HEK293 (cell line): ENCODE measurements around the gene PPM1G.
"Not testable (repeated sequence)": the region's sequence is repeated elsewhere in the genome, so short reads cannot be mapped to it uniquely, and the experiment has no call there.

Experiments
- CTCF ChIA-PET: fragments of 350-600 bp; formaldehyde crosslinking; extraction: SDS; loops from one replicate; lab custom pipeline; 2021; ENCODE audit warnings: antibody characterized with exemption; lab: Yijun Ruan, JAX
- POLR2A ChIA-PET: fragments of 300-600 bp; formaldehyde crosslinking; extraction: SDS; loops from one replicate; lab custom pipeline; 2020; ENCODE audit warnings: antibody characterized with exemption, inconsistent platforms; lab: Yijun Ruan, JAX
- H3K27ac ChIP-seq: fragments of 200-500 bp; sonication (Bioruptor generic); 2 replicates; pipeline ENCODE4 v1.5.1; 2014; ENCODE audit warnings: low read depth, low read length, control low read depth, inconsistent platforms; ENCODE audit errors: extremely low read depth
- H3K36me3 ChIP-seq, 2 experiments: fragments of 200-500 bp in 1 of 2; sonication (Bioruptor generic) in 1 of 2; 1 replicate in 1 of 2; 2 replicates in 1 of 2; pipeline ENCODE4 v1.5.1; 2014 to 2017; ENCODE audit warnings: inconsistent platforms in 2 of 2, low read length in 2 of 2; ENCODE audit not compliant: control insufficient read depth in 2 of 2, insufficient read depth in 1 of 2
- H3K4me1 ChIP-seq: fragments of 200-500 bp; sonication (Bioruptor generic); 2 replicates; pipeline ENCODE4 v1.5.1; 2014; ENCODE audit warnings: mild to moderate bottlenecking, low read length, inconsistent platforms; ENCODE audit not compliant: control insufficient read depth, insufficient read depth
- H3K4me3 ChIP-seq: 2 replicates; pipeline ENCODE4 v1.5.1; 2011; ENCODE audit warnings: low read depth, mild to moderate bottlenecking, control low read depth, low read length, moderate library complexity
- H3K9me3 ChIP-seq: fragments of 200-500 bp; sonication (Bioruptor generic); 2 replicates; pipeline ENCODE4 v1.5.1; 2014; ENCODE audit warnings: low read depth, low read length, inconsistent platforms; ENCODE audit not compliant: control insufficient read depth, insufficient read depth
- GLI4 ChIP-seq: fragments of 450-650 bp; formaldehyde crosslinking; IDR thresholded peaks from 2 replicates; pipeline ENCODE4 v1.5.1; 2016; ENCODE audit warnings: missing biosample characterization, missing genetic modification characterization
- PRDM1 ChIP-seq: fragments of 450-650 bp; formaldehyde crosslinking; IDR thresholded peaks from 2 replicates; pipeline ENCODE4; 2016; ENCODE audit warnings: missing biosample characterization, missing genetic modification characterization
- SETDB1 ChIP-seq: IDR thresholded peaks from one replicate; pipeline ENCODE4 v1.6.1; 2017; ENCODE audit warnings: mild to moderate bottlenecking, low read length, moderate library complexity, mixed read lengths; ENCODE audit not compliant: insufficient read length
- ZBTB17 ChIP-seq: fragments of 450-650 bp; formaldehyde crosslinking; IDR thresholded peaks from 2 replicates; pipeline ENCODE4 v1.5.1; 2016; ENCODE audit warnings: missing biosample characterization, missing genetic modification characterization
- ZBTB26 ChIP-seq: fragments of 450-650 bp; formaldehyde crosslinking; optimal IDR thresholded peaks from 2 replicates; pipeline ENCODE3; 2016; ENCODE audit warnings: missing biosample characterization, mild to moderate bottlenecking, missing genetic modification characterization
- ZEB2 ChIP-seq: fragments of 450-650 bp; formaldehyde crosslinking; IDR thresholded peaks from 2 replicates; pipeline ENCODE4 v1.5.1; 2016; ENCODE audit warnings: missing biosample characterization, missing genetic modification characterization
- ZNF10 ChIP-seq: fragments of 450-650 bp; formaldehyde crosslinking; IDR thresholded peaks from 2 replicates; pipeline ENCODE4 v1.5.1; 2017; ENCODE audit warnings: missing biosample characterization, missing genetic modification characterization
- ZNF175 ChIP-seq: fragments of 450-650 bp; formaldehyde crosslinking; IDR thresholded peaks from 2 replicates; pipeline ENCODE4 v1.5.1; 2016; ENCODE audit warnings: missing biosample characterization, missing genetic modification characterization
- ZNF324 ChIP-seq: fragments of 450-650 bp; formaldehyde crosslinking; IDR thresholded peaks from 2 replicates; pipeline ENCODE4 v1.5.1; 2016; ENCODE audit warnings: missing biosample characterization, missing genetic modification characterization
- ZNF335 ChIP-seq: fragments of 450-650 bp; formaldehyde crosslinking; conservative IDR thresholded peaks from 2 replicates; pipeline ENCODE4 v1.5.1; 2016; ENCODE audit warnings: missing biosample characterization, missing genetic modification characterization
- ZNF501 ChIP-seq: fragments of 450-650 bp; formaldehyde crosslinking; IDR thresholded peaks from 2 replicates; pipeline ENCODE4 v1.5.1; 2016; ENCODE audit warnings: missing biosample characterization, missing genetic modification characterization
- ZNF530 ChIP-seq: fragments of 450-650 bp; formaldehyde crosslinking; IDR thresholded peaks from 2 replicates; pipeline ENCODE4 v1.5.1; 2016; ENCODE audit warnings: low read depth, missing biosample characterization, missing genetic modification characterization
- ZNF544 ChIP-seq: fragments of 450-650 bp; formaldehyde crosslinking; IDR thresholded peaks from 2 replicates; pipeline ENCODE4 v1.5.0; 2017; ENCODE audit warnings: missing biosample characterization, missing genetic modification characterization
- TF ChIP-seq, protein P1 (sequence below): fragments of 450-650 bp; formaldehyde crosslinking; IDR thresholded peaks from 2 replicates; pipeline ENCODE4 v1.5.1; 2016; ENCODE audit warnings: missing biosample characterization, missing genetic modification characterization
- TF ChIP-seq, protein P2 (sequence below): fragments of 450-650 bp; formaldehyde crosslinking; IDR thresholded peaks from 2 replicates; pipeline ENCODE4 v1.5.1; 2016; ENCODE audit warnings: missing biosample characterization, missing genetic modification characterization

The PPM1G gene

GRCh38 chr2:27353762-27354596 lies 55.4 kb downstream of the PPM1G start (continued):
- TF ChIP-seq ZNF544 (no peak), SETDB1 (no peak), ZBTB17 (tag by site-specific recombination) (peak; percentile 91), ZBTB26 (no peak), ZNF335 (0 out of 2 replicates have a peak, but pooled peaks have one; percentile 8), GLI4 (tag by site-specific recombination) (no peak), ZNF10 (no peak), ZEB2 (tag by site-specific recombination) (0 out of 2 replicates have a peak, but pooled peaks have one; percentile 24), ZNF530 (no peak), ZNF324 (tag by site-specific recombination) (no peak)
- TF ChIP-seq, protein P1, sequence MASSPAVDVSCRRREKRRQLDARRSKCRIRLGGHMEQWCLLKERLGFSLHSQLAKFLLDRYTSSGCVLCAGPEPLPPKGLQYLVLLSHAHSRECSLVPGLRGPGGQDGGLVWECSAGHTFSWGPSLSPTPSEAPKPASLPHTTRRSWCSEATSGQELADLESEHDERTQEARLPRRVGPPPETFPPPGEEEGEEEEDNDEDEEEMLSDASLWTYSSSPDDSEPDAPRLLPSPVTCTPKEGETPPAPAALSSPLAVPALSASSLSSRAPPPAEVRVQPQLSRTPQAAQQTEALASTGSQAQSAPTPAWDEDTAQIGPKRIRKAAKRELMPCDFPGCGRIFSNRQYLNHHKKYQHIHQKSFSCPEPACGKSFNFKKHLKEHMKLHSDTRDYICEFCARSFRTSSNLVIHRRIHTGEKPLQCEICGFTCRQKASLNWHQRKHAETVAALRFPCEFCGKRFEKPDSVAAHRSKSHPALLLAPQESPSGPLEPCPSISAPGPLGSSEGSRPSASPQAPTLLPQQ: no peak

DNA sequence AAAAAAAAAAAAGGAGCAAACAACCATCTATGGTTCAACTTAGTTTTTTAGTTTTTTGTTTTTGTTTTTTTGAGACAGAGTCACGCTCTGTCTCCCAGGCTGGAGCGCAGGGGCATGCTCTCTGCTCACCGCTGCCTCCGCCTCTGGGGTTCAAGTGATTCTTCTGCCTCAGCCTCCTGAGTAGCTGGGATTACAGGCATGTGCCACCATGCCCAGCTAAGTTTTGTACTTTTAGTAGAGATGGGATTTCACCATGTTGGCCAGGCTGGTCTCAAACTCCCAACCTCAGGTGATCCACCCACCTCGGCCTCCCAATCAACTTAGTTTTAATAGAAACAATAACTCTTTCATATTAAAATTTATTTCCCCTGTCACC lies 56.0 kb downstream of the PPM1G start:
- not testable (repeated sequence) for H3K4me1 ChIP-seq, H3K36me3 ChIP-seq, H3K27ac ChIP-seq, H3K4me3 ChIP-seq, H3K9me3 ChIP-seq
- CTCF ChIA-PET: interaction anchor here (1.4 kb wide), 1 partner anchor 61 kb away, joined by 4 read pairs; no protein-coding TSS in a partner anchor
- POLR2A ChIA-PET: interaction anchor here (0.6 to 1.4 kb wide), 4 partner anchors 12 to 222 kb away, joined by 3 to 9 read pairs (median 4); partner anchors contain the start of gene ZNF513

DNA sequence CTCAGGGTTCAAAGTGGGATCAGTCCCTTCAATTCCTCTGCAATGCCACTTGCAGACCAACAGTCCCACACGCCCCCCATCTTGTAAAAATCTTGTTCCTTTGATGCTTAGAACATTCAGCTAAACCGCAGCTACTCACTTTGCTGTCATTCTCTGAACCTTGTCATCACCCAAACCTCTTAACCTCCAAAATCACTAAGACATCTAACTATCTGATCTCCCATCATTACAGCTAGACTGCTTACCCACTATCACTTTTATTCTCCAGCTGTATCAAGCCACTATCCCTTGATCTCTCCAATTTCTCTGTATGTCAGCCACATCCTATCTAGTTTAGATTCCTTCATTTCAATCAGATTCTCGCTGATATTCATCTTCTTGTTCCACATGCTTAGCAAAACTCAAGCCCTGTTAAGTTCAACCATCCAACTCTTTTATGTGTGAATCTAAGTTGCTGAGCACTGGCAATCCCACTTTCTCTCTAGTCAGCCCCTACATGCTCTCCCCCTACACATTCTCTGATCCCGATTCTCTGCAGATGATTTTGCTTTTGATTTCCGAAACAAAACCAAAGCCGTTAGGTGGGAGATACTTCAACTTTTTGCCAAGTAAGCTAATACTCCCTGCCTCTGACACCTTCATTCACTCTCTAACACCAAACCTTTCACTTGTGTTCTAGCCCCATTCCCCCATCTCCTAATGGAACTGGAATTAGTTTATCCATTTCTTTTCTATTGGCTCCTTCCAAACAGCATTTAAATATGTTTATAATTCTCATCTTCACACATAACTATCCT lies 57.4 kb downstream of the PPM1G start:
- no peak overlapping the region for H3K27ac ChIP-seq
- no peak overlapping the region for H3K4me3 ChIP-seq
- ChIA-PET POLR2A (interaction anchor here (1.8 kb wide), 1 partner anchor 18 kb away, joined by 9 read pairs; the partner anchor contains the start of genes EIF2B4 and SNX17), CTCF (interaction anchor here (0.6 to 1.4 kb wide), 5 partner anchors 9 to 59 kb away, joined by 3 to 4 read pairs (median 3); no protein-coding TSS in a partner anchor)
- peaks cover 4% of the 10 kb centered on the region for H3K4me1 ChIP-seq
- H3K36me3 ChIP-seq: peaks cover 0 to 3% of the 10 kb centered on the region in 2 experiments; a peak in 1 of 3 replicates
- no peaks in the 10 kb centered on the region for H3K9me3 ChIP-seq
- TF ChIP-seq ZNF175 (tag by site-specific recombination): no peak
- TF ChIP-seq ZNF544: no peak
- TF ChIP-seq, protein P2, sequence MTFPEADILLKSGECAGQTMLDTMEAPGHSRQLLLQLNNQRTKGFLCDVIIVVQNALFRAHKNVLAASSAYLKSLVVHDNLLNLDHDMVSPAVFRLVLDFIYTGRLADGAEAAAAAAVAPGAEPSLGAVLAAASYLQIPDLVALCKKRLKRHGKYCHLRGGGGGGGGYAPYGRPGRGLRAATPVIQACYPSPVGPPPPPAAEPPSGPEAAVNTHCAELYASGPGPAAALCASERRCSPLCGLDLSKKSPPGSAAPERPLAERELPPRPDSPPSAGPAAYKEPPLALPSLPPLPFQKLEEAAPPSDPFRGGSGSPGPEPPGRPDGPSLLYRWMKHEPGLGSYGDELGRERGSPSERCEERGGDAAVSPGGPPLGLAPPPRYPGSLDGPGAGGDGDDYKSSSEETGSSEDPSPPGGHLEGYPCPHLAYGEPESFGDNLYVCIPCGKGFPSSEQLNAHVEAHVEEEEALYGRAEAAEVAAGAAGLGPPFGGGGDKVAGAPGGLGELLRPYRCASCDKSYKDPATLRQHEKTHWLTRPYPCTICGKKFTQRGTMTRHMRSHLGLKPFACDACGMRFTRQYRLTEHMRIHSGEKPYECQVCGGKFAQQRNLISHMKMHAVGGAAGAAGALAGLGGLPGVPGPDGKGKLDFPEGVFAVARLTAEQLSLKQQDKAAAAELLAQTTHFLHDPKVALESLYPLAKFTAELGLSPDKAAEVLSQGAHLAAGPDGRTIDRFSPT (tag by site-specific recombination): no peak
- TF ChIP-seq PRDM1 (tag by site-specific recombination): peak; percentile 54; the same call in 1 of the 2 replicates
- TF ChIP-seq ZNF501 (tag by site-specific recombination): no peak
- TF ChIP-seq ZNF335: no peak
- TF ChIP-seq, all 188 proteins: peak for 1
